ENCODE measurements around the gene UNK.

DNA sequence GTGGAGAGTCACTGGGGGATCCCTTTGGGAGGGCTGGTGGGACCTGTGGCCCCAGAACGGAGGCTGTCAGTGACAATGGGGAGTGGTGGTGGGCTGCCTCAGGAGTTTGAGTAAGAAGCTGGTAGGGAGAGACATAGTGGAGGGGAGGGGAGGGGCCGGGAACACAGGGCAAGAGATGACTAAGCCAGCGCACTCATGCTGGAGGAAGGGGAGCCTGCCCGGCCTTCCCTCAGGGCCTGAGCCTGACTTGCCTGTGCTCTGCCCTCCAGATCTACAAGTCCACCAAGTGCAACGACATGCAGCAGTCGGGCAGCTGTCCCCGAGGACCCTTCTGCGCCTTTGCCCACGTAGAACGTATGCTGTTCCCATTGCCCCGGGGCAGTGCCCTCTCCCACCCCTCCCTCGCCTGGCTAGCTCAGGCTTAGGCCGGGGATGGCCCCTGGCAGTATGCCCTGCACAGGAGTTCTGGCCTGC is 30.3 kb downstream of the UNK start:
- TF ChIP-seq FOXP2 (optimal IDR thresholded peaks at IDR 0.05; ENCODE audit: borderline replicate concordance, extremely low read depth, extremely low read length, insufficient read depth) = no peak
- no peak for TF ChIP-seq TAF1 (IDR thresholded peaks at IDR 0.05; ENCODE audit: borderline replicate concordance, insufficient read depth, low read length)
- TF ChIP-seq, protein P1, sequence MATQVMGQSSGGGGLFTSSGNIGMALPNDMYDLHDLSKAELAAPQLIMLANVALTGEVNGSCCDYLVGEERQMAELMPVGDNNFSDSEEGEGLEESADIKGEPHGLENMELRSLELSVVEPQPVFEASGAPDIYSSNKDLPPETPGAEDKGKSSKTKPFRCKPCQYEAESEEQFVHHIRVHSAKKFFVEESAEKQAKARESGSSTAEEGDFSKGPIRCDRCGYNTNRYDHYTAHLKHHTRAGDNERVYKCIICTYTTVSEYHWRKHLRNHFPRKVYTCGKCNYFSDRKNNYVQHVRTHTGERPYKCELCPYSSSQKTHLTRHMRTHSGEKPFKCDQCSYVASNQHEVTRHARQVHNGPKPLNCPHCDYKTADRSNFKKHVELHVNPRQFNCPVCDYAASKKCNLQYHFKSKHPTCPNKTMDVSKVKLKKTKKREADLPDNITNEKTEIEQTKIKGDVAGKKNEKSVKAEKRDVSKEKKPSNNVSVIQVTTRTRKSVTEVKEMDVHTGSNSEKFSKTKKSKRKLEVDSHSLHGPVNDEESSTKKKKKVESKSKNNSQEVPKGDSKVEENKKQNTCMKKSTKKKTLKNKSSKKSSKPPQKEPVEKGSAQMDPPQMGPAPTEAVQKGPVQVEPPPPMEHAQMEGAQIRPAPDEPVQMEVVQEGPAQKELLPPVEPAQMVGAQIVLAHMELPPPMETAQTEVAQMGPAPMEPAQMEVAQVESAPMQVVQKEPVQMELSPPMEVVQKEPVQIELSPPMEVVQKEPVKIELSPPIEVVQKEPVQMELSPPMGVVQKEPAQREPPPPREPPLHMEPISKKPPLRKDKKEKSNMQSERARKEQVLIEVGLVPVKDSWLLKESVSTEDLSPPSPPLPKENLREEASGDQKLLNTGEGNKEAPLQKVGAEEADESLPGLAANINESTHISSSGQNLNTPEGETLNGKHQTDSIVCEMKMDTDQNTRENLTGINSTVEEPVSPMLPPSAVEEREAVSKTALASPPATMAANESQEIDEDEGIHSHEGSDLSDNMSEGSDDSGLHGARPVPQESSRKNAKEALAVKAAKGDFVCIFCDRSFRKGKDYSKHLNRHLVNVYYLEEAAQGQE (IDR thresholded peaks at IDR 0.05; ENCODE audit: insufficient read depth in 1 of 2, low read depth in 2 of 2, low read length in 2 of 2) = no peak
- TF ChIP-seq POLR2AphosphoS5 (IDR thresholded peaks at IDR 0.05; ENCODE audit: low read depth, low read length) = no peak
